K562 (cell line): ENCODE data around the gene G6PD. TPM values are rescaled to one million over a fixed set of nuclear protein-coding genes. Genes with fewer than 3 reads are reported as not detected.

ENCODE experiments used
- CGGBP1 ChIP-seq: fragments of 250-450 bp; sonication (Bioruptor Pico); IDR thresholded peaks from 2 replicates; pipeline ENCODE4 v1.9.0; 2021; ENCODE audit warnings: mild to moderate bottlenecking
- EP300 ChIP-seq: IDR thresholded peaks from 2 replicates; pipeline ENCODE4 v1.6.1; 2012; ENCODE audit warnings: low read length, improper control_type of control experiment
- KLF16 ChIP-seq: IDR thresholded peaks from 2 replicates; pipeline ENCODE4 v1.6.1; 2016; ENCODE audit warnings: antibody characterized with exemption
- MCM5 ChIP-seq: fragments of 450-650 bp; IDR thresholded peaks from 2 replicates; pipeline ENCODE4 v1.6.1; 2016; ENCODE audit warnings: low read depth
- ZNF318 ChIP-seq, 2 experiments: fragments of 450-650 bp; IDR thresholded peaks; 2 replicates each; pipeline ENCODE4 v1.6.1; 2016; ENCODE audit warnings: mild to moderate bottlenecking in 2 of 2, borderline replicate concordance in 1 of 2, low read depth in 1 of 2, moderate library complexity in 1 of 2
- ZNF644 ChIP-seq: fragments of 200-800 bp; sonication (Bioruptor generic); IDR thresholded peaks from 2 replicates; pipeline ENCODE4 v1.6.1; 2016; ENCODE audit warnings: low read depth, missing genetic modification characterization, missing compliant biosample characterization
- polyA plus RNA-seq, 8 experiments: library from polyadenylated mRNA; depleted of rRNA in 4 of 8; stranded (reverse) in 5 of 8; unstranded in 3 of 8; fragments of >200 nt; fragmentation: Nextera tagmentation in 2 of 8; fragmentation: Illumina TruSeq in 1 of 8; extraction: Ambion mirVana in 2 of 8; extraction: Trizol in 1 of 8; gene quantifications; 2 replicates each; pipeline versions ENCODE4 v1.2.1 to v1.2.3, GENCODE V29; 2011 to 2014; ENCODE audit warnings: inconsistent platforms in 1 of 8, missing spikeins in 1 of 8
- total RNA-seq, 7 experiments: library from RNA; depleted of rRNA in 6 of 7; stranded (reverse); fragments of >200 nt in 6 of 7; fragmentation: Illumina TruSeq in 2 of 7; extraction: Trizol in 2 of 7; gene quantifications; 2 replicates each; pipeline versions ENCODE4 v1.2.1 to v1.2.3, GENCODE V29; 2011 to 2021; ENCODE audit warnings: low replicate concordance in 1 of 7

The G6PD gene
- total and polyA plus RNA-seq, 9 of the 15 experiments (the other 6 are each of a cell fraction or from before 2014, with no cell fraction given), result 2.9 to 222 (median 66.4) TPM

- TF ChIP-seq ZNF318 (IDR thresholded peaks at IDR 0.05; ENCODE audit: borderline replicate concordance in 1 of 2, low read depth in 1 of 2), result 0 out of 4 replicates have a peak, but pooled peaks of 1 of the 2 experiments have one; percentile 51
- no peak for TF ChIP-seq MCM5
- peak; percentile 91 for TF ChIP-seq EP300
- TF ChIP-seq CGGBP1 (CRISPR knock-in tag), result no peak
- peak; percentile 62; the same call in 1 of the 2 replicates for TF ChIP-seq KLF16
- peak; percentile 47; the same call in 1 of the 2 replicates for TF ChIP-seq ZNF644 (tag)
Observed at GRCh38 chrX:154495472-154495922, 51.1 kb downstream of the G6PD start (continued).
